Neutrophil (primary cell): ENCODE results near the gene NRN1L.
"Not testable (repeated sequence)": the region's sequence is repeated elsewhere in the genome, so short reads cannot be mapped to it uniquely, and the experiment has no call there.

ENCODE experiments used
- H3K27ac ChIP-seq: fragments of 200-600 bp; sonication (generic); 2 replicates; pipeline ENCODE4 v1.5.1; 2016; ENCODE audit warnings: mild to moderate bottlenecking, moderate library complexity
- H3K27me3 ChIP-seq: fragments of 200-600 bp; sonication (generic); 2 replicates; pipeline ENCODE4 v1.6.0; 2016; ENCODE audit warnings: mild to moderate bottlenecking
- H3K36me3 ChIP-seq: fragments of 200-600 bp; sonication (generic); 2 replicates; pipeline ENCODE4 v1.5.1; 2017
- H3K4me1 ChIP-seq, 2 experiments: fragments of 200-600 bp in 1 of 2; sonication (generic) in 1 of 2; 1 replicate in 1 of 2; 2 replicates in 1 of 2; pipeline versions ENCODE4 v1.5.1 to v1.6.1; 2013 to 2016; ENCODE audit warnings: low read depth in 1 of 2, low read length in 1 of 2, mild to moderate bottlenecking in 1 of 2, moderate library complexity in 1 of 2; ENCODE audit not compliant: control insufficient read depth in 1 of 2, insufficient read depth in 1 of 2
- H3K4me3 ChIP-seq, 2 experiments: fragments of 200-600 bp in 1 of 2; sonication (generic) in 1 of 2; 1 replicate in 1 of 2; 2 replicates in 1 of 2; pipeline ENCODE4 v1.5.1; 2013 to 2016; ENCODE audit warnings: low read depth in 1 of 2, low read length in 1 of 2, mild to moderate bottlenecking in 1 of 2, moderate library complexity in 1 of 2
- H3K9me3 ChIP-seq: fragments of 200-600 bp; sonication (generic); 2 replicates; pipeline ENCODE4 v1.5.1; 2016
- CTCF ChIP-seq: fragments of 200-600 bp; sonication (generic); IDR thresholded peaks from 2 replicates; pipeline ENCODE4 v1.5.1; 2016; ENCODE audit warnings: antibody characterized with exemption

NRN1L gene

GRCh38 chr16:67862623-67863583 lies 21.8 kb upstream of the NRN1L start:
- no peak overlapping the region for H3K27ac ChIP-seq
- H3K36me3 ChIP-seq: peaks cover 7% of the 10 kb centered on the region
- H3K4me1 ChIP-seq: peaks cover 0 to 4% of the 10 kb centered on the region in 2 experiments

GRCh38 chr16:67864044-67864443 lies 20.6 kb upstream of the NRN1L start:
- H3K27me3 ChIP-seq, H3K27ac ChIP-seq, H3K9me3 ChIP-seq, H3K4me3 ChIP-seq, H3K4me1 ChIP-seq: not testable (repeated sequence)
- H3K36me3 ChIP-seq: peaks cover 16% of the 10 kb centered on the region

More at GRCh38 chr16:67862623-67863583, 21.8 kb upstream of the NRN1L start:
- no peak for TF ChIP-seq CTCF
- H3K4me3 ChIP-seq: no peak overlapping the region
- no peaks in the 10 kb centered on the region for H3K27me3 ChIP-seq
- H3K9me3 ChIP-seq: no peaks in the 10 kb centered on the region

GRCh38 chr16:67864594-67864993 lies 20.1 kb upstream of the NRN1L start:
- TF ChIP-seq CTCF: no peak
- Histone ChIP-seq H3K27ac (no peak overlapping the region), H3K36me3 (peaks cover 16% of the 10 kb centered on the region), H3K27me3 (no peaks in the 10 kb centered on the region), H3K4me1 (no peaks in the 10 kb centered on the region), H3K9me3 (no peaks in the 10 kb centered on the region), H3K4me3 (no peak overlapping the region)

- peaks cover 16% of the 10 kb centered on the region for H3K36me3 ChIP-seq
- H3K27me3 ChIP-seq: no peaks in the 10 kb centered on the region
- no peaks in the 10 kb centered on the region for H3K4me1 ChIP-seq
- H3K9me3 ChIP-seq: no peaks in the 10 kb centered on the region
- H3K27ac ChIP-seq: no peak overlapping the region
- TF ChIP-seq CTCF: no peak
- no peak overlapping the region for H3K4me3 ChIP-seq
These were observed 19.4 kb upstream of the NRN1L start for GRCh38 chr16:67865318-67865717.

- no peak overlapping the region for H3K4me3 ChIP-seq
- peaks cover 16% of the 10 kb centered on the region for H3K36me3 ChIP-seq
- H3K4me1 ChIP-seq: peaks cover 10 to 14% of the 10 kb centered on the region in 2 experiments
- TF ChIP-seq CTCF: no peak
- no peak overlapping the region for H3K27ac ChIP-seq
- no peaks in the 10 kb centered on the region for H3K27me3 ChIP-seq
- no peaks in the 10 kb centered on the region for H3K9me3 ChIP-seq
These were observed 16.4 kb upstream of the NRN1L start for GRCh38 chr16:67868290-67868689.

- peaks cover 23 to 27% of the 10 kb centered on the region in 2 experiments for H3K4me1 ChIP-seq
- TF ChIP-seq CTCF: no peak
- H3K4me3 ChIP-seq: no peak overlapping the region
- H3K36me3 ChIP-seq: peaks cover 16% of the 10 kb centered on the region
- no peak overlapping the region for H3K27ac ChIP-seq
- no peaks in the 10 kb centered on the region for H3K27me3 ChIP-seq
- no peaks in the 10 kb centered on the region for H3K9me3 ChIP-seq
These were observed 15.0 kb upstream of the NRN1L start for GRCh38 chr16:67869653-67870052.
